ENCODE data around the gene ZNF490.

Gene ZNF490

GRCh38 chr19:12581100-12581499 is 29.5 kb downstream of the ZNF490 start:
- Histone ChIP-seq H3K27me3 (ENCODE audit: insufficient read depth, low read depth) (no peaks in the 10 kb centered on the region), H3K36me3 (ENCODE audit: insufficient read depth) (0 out of 2 replicates have a peak, but pooled peaks cover 5% of the 10 kb centered on the region), H3K9ac (no peak overlapping the region), H3K4me1 (ENCODE audit: low read depth, poor library complexity, severe bottlenecking) (no peaks in the 10 kb centered on the region), H4K20me1 (ENCODE audit: insufficient read depth) (no peaks in the 10 kb centered on the region), H3K27ac (no peak overlapping the region), H2AFZ (ENCODE audit: low read depth) (no peak overlapping the region), H3K79me2 (ENCODE audit: insufficient read depth, low read depth) (no peaks in the 10 kb centered on the region), H3K4me2 (no peak overlapping the region), H3K4me3 (IDR thresholded peaks at IDR 0.05; ENCODE audit: insufficient read depth, low read depth, low read length) (no peak overlapping the region)
- TF ChIP-seq CTCF (conservative IDR thresholded peaks at IDR 0.05; ENCODE audit: low read depth, low read length), result no peak

GRCh38 chr19:12580180-12580694 is 30.4 kb downstream of the ZNF490 start:
- no peak for TF ChIP-seq CTCF (conservative IDR thresholded peaks at IDR 0.05; ENCODE audit: low read depth, low read length)

GRCh38 chr19:12578641-12579040 is 32.0 kb downstream of the ZNF490 start:
- H3K27ac ChIP-seq, result no peak overlapping the region
- no peak overlapping the region for H3K9ac ChIP-seq
- no peaks in the 10 kb centered on the region for H4K20me1 ChIP-seq (ENCODE audit: insufficient read depth)
- TF ChIP-seq CTCF (conservative IDR thresholded peaks at IDR 0.05; ENCODE audit: low read depth, low read length), result no peak
- H3K4me3 ChIP-seq (IDR thresholded peaks at IDR 0.05; ENCODE audit: insufficient read depth, low read depth, low read length), result no peak overlapping the region
- 0 out of 2 replicates have a peak, but pooled peaks cover 5% of the 10 kb centered on the region for H3K36me3 ChIP-seq (ENCODE audit: insufficient read depth)
- no peaks in the 10 kb centered on the region for H3K4me1 ChIP-seq (ENCODE audit: low read depth, poor library complexity, severe bottlenecking)
- no peaks in the 10 kb centered on the region for H3K79me2 ChIP-seq (ENCODE audit: insufficient read depth, low read depth)
- H3K4me2 ChIP-seq, result no peak overlapping the region
- H2AFZ ChIP-seq (ENCODE audit: low read depth), result no peak overlapping the region
- H3K27me3 ChIP-seq (ENCODE audit: insufficient read depth, low read depth), result no peaks in the 10 kb centered on the region

More at GRCh38 chr19:12580180-12580694, 30.4 kb downstream of the ZNF490 start:
- Histone ChIP-seq H3K79me2 (ENCODE audit: insufficient read depth, low read depth) (no peaks in the 10 kb centered on the region), H3K9ac (no peak overlapping the region), H2AFZ (ENCODE audit: low read depth) (no peak overlapping the region), H3K4me2 (no peak overlapping the region), H3K36me3 (ENCODE audit: insufficient read depth) (0 out of 2 replicates have a peak, but pooled peaks cover 5% of the 10 kb centered on the region), H3K27ac (no peak overlapping the region), H4K20me1 (ENCODE audit: insufficient read depth) (no peaks in the 10 kb centered on the region), H3K4me3 (IDR thresholded peaks at IDR 0.05; ENCODE audit: insufficient read depth, low read depth, low read length) (no peak overlapping the region), H3K4me1 (ENCODE audit: low read depth, poor library complexity, severe bottlenecking) (no peaks in the 10 kb centered on the region), H3K27me3 (ENCODE audit: insufficient read depth, low read depth) (no peaks in the 10 kb centered on the region)

- no peak overlapping the region for H3K27ac ChIP-seq
- H3K4me3 ChIP-seq (IDR thresholded peaks at IDR 0.05; ENCODE audit: insufficient read depth, low read depth, low read length), result no peak overlapping the region
- H3K4me2 ChIP-seq, result no peak overlapping the region
- H3K9ac ChIP-seq, result no peak overlapping the region
- H3K4me1 ChIP-seq (ENCODE audit: low read depth, poor library complexity, severe bottlenecking), result no peaks in the 10 kb centered on the region
- no peaks in the 10 kb centered on the region for H4K20me1 ChIP-seq (ENCODE audit: insufficient read depth)
- H2AFZ ChIP-seq (ENCODE audit: low read depth), result no peak overlapping the region
- H3K79me2 ChIP-seq (ENCODE audit: insufficient read depth, low read depth), result no peaks in the 10 kb centered on the region
- H3K36me3 ChIP-seq (ENCODE audit: insufficient read depth), result no peaks in the 10 kb centered on the region
- no peak for TF ChIP-seq CTCF (conservative IDR thresholded peaks at IDR 0.05; ENCODE audit: low read depth, low read length)
- H3K27me3 ChIP-seq (ENCODE audit: insufficient read depth, low read depth), result no peaks in the 10 kb centered on the region
These were observed 36.6 kb downstream of the ZNF490 start for GRCh38 chr19:12574036-12574435.
